KBM-7 (cell line): ENCODE results near the gene TRAPPC2L.
"Not testable (repeated sequence)": the region's sequence is repeated elsewhere in the genome, so short reads cannot be mapped to it uniquely, and the experiment has no call there.

Source experiments
- DNase-seq: peaks from one replicate; pipeline ENCODE4 v3.0.0-alpha.2; 2015
- in situ Hi-C: fragments of 300-500 bp; cut with MboI; formaldehyde crosslinking; loops from 2 replicates; pipeline ENCODE4 v1.14.3; 2020; ENCODE audit warnings: low sequenced_read_pairs, low pct_unique_long_range_greater_than_20kb, mixed read lengths

Gene TRAPPC2L

DNA sequence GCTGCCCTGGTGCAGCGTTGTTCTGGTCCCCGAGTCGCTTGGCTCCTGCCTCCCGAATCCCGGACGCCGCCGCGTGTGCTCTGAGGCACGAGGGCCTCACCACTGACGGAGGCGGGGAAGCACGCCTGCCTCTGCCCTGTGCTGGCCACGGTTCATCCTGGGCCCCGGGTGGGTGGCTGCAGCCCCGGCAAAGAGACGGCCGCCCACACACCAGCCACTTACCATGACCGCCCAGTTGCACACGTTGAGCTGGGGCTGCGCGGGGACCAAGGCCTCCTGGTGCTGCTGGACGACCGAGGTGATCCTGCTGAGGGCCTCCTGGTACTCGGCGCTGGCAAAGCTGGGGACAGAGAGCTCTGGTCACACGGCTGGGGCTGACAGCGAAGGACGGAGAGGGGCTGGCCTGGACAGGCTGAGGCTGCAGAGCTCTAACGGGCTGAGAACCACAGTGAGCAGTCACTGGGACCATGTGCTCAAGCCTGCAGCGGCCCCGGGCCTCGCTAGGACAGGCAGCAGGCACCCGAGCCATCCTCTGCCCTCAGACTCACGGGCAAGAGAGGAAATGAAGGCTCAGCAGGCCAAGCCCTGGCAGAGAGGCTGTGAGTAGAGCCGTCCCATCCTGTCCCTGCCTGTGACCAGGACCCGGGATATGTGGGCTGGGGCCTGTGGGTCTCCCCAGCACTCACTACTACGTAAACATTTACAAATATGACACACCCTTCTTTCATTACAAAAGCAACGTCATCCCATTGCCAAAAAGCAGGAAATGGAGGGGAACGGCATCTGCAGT, 38.9 kb upstream of the TRAPPC2L start:
- no peak for DNase-seq
- in situ Hi-C loops: no loop called here

- in situ Hi-C loops: no loop called here
- DNase-seq: no peak
Measured at GRCh38 chr16:88818575-88818874, 38.4 kb upstream of the TRAPPC2L start.

DNA sequence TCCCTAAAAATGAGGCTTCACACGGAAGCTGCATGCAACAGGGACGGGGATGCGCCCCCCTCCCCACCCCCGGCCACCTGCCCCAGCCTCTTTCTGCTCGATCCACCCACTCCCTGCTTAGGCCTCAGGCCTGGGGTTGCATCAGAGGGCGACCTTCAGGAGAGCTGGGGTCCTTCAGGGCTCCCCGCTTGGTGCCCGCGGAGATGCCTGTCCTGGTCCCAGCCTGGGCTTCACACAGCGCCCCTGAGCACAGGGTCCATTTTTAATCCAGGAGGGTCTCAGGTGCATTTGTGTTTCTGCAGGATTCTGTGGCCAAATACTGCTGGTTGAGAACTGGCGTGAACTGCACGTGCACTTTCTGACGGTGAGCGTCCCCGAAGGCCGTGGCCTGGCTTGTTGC, 37.8 kb upstream of the TRAPPC2L start:
- in situ Hi-C loops: no loop called here
- DNase-seq: no peak

DNA sequence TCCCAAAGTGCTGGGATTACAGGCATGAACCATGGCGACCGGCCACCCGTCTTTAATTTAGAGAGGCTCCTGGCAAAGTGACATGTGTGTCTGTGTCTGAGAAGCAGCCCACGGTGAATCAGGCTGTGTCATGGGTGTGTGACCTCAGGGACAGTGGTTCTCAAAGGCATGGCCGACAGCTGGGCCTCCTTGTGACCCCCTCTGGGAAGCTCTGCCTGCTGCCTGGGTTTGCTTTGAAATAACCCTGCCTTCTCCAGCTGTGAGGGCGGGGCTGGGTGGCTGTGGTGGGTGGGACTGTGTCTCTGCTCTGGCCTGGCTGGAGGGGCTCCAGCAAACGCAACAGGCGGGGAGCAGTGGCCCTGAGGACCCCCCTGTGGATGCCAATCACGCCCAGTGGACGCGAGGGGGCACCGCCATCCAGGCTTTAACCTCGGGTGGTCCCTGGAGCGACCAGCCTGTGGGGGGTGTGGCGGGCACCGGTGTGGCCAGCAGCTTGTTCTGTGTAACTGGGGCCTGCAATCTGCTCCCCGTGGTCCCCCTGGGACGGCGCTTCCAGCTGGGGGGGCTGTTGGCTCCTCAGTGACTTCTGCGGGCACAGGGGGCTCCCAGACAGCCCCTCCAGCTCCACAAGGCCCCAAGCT, 36.4 kb upstream of the TRAPPC2L start:
- in situ Hi-C loops: no loop called here
- no peak for DNase-seq

- DNase-seq: no peak
- in situ Hi-C loops: no loop called here
Measured at GRCh38 chr16:88821168-88821850, 35.6 kb upstream of the TRAPPC2L start.

- no peak for DNase-seq
- in situ Hi-C loops: no loop called here
Measured at GRCh38 chr16:88822281-88823040, 34.5 kb upstream of the TRAPPC2L start.

GRCh38 chr16:88823646-88824045, 33.3 kb upstream of the TRAPPC2L start:
- in situ Hi-C loops, DNase-seq: not testable (repeated sequence)

GRCh38 chr16:88824256-88825077, 32.5 kb upstream of the TRAPPC2L start:
- DNase-seq: no peak
- in situ Hi-C loops: no loop called here

GRCh38 chr16:88825146-88825545, 31.8 kb upstream of the TRAPPC2L start:
- no peak for DNase-seq
- in situ Hi-C loops: no loop called here

GRCh38 chr16:88826070-88826840, 30.7 kb upstream of the TRAPPC2L start:
- in situ Hi-C loops: no loop called here
- DNase-seq: no peak

GRCh38 chr16:88827727-88828126, 29.2 kb upstream of the TRAPPC2L start:
- in situ Hi-C loops: no loop called here
- DNase-seq: no peak

DNA sequence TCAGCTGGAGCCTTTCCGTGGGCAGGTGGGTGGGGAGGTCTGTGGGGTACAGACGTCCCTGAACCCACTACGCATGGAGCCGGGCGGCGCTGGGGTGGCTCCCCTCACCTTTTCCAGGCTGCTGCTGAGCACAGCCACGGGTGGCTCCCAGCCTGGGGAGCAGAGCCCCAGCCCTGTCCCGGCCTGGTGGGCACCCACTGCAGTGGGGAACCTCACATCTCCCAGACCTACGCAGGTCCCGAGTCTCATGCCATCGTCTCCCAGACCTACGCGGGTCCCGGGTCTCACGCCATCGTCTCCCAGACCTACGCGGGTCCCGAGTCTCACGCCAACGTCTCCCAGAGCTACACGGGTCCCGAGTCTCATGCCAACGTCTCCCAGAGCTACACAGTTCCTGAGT, 28.2 kb upstream of the TRAPPC2L start:
- DNase-seq: no peak
- in situ Hi-C loops: no loop called here

DNA sequence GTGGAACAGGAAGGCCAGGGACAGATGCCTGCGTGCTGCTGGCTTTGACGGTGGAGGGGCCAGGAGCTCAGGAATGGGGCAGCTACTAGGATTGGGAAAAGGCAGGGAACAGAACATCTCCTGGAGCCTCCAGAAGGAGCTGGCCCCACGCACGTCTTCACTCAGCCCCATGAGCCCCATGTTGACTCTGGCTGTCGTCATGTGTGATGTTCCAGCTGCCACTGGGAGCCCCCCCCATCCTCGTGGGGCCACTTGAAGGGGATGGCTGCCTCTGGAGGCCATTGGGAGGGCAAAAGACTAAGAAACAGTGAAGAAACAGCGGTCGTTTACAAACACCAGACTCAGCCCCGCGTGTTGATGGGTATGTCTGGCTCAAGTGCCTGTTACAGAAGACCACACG, 26.7 kb upstream of the TRAPPC2L start:
- in situ Hi-C loops: no loop called here
- no peak for DNase-seq

GRCh38 chr16:88830783-88831182, 26.1 kb upstream of the TRAPPC2L start:
- no peak for DNase-seq
- in situ Hi-C loops: no loop called here

GRCh38 chr16:88831838-88832237, 25.1 kb upstream of the TRAPPC2L start:
- DNase-seq: no peak
- in situ Hi-C loops: no loop called here

- in situ Hi-C loops: no loop called here
- no peak for DNase-seq
Measured at GRCh38 chr16:88833086-88833485, 23.8 kb upstream of the TRAPPC2L start.

DNA sequence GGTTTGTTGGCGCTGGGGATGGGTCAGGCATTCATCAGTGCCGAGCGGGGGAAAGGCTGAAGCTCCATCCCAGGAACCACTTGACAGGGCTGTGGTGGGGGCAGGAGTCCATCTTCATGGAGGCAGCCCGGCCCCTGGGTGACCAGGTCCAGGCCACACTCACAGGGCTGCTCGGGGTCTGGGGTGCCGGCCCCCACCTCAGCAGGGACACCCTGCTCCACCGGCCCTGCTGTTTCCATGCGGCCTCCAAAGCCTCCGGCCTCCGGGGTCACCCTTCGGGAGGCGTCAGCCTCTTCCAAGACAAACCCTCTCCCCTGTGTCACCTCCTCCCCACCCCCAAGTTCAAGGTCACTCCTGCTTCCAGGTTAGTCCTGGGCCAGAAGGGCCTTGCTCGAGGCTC, 22.3 kb upstream of the TRAPPC2L start:
- in situ Hi-C loops: no loop called here
- DNase-seq: no peak

GRCh38 chr16:88835383-88835782, 21.5 kb upstream of the TRAPPC2L start:
- in situ Hi-C loops: no loop called here
- DNase-seq: no peak
